HG03108 (cell line): Measurements from ENCODE around the gene KRTAP9-3.
"Not testable (repeated sequence)": the region's sequence is repeated elsewhere in the genome, so short reads cannot be mapped to it uniquely, and the experiment has no call there.

Experiments
- ATAC-seq: cut with Tn5 transposase; IDR thresholded peaks from one replicate; pipeline ENCODE4 v1.9.1; 2021; ENCODE audit warnings: moderate library complexity; ENCODE audit not compliant: unreplicated experiment

The KRTAP9-3 gene

DNA sequence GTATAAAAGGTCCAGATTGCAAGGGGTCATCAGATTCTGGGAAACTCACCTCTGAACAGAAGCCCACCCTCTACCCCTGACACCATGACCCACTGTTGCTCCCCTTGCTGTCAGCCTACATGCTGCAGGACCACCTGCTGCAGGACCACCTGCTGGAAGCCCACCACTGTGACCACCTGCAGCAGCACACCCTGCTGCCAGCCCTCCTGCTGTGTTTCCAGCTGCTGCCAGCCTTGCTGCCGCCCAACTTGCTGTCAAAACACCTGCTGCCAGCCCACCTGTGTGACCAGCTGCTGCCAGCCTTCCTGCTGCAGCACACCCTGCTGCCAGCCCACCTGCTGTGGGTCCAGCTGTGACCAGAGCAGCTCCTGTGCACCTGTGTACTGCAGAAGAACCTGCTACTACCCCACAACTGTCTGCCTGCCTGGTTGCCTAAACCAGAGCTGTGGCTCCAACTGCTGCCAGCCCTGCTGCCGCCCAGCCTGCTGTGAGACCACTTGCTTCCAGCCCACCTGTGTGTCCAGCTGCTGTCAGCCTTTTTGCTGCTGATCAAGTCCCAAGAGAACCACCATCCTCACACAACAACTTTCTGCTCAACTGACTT, 17.5 kb downstream of the KRTAP9-3 start, which contains the start of gene KRTAP9-4:
Gene KRTAP9-4, plus strand, starts transcription at position 51 of the 604 bp plus-strand sequence. Its CDS starts 34 bp downstream, at position 85.
- ATAC-seq = not testable (repeated sequence)

DNA sequence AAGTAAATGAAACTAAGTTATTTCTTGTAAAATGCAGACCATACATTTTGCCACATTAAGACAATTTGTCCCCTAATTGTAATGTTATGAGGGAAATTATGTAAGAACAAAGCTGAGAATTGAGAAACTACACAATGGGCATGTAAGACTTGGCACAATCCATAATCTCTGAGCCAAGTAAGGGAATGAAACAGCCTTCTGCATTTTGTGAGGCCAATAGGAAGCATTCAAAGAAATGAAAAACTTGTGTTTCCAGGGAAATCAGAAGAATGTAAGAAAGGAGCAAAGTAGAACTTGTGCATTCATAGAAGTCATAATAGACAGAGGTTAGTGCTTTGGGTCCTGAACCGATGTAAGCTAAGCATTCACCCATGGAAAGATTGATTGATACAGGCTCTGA, 19.0 kb downstream of the KRTAP9-3 start:
- ATAC-seq = no peak

DNA sequence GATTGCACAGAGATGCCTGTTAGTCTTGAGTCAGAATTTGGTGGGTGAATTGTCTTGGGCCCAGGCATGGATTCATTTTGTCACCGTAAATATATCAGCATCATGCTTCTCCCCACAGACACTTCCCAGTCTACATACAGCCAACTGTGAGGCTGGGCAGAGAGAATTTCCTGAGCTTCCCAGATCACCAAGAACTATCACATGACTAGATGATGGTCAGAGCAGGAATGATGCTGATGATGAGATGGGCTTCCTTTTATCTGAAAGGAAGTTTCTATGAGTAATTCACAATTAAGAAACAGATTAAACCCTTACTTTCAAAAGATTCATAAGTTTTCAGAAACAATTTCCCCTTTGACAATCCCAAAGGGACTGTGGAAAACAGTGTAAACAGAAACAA, 22.6 kb downstream of the KRTAP9-3 start:
- ATAC-seq = no peak

GRCh38 chr17:41255381-41256290, 23.4 kb downstream of the KRTAP9-3 start, which contains the start of gene KRTAP9-9:
Gene KRTAP9-9 (plus strand): TSS chr17:41255384.
- not testable (repeated sequence) for ATAC-seq

- ATAC-seq = no peak
Observed at GRCh38 chr17:41256291-41256685, 24.0 kb downstream of the KRTAP9-3 start.

- no peak for ATAC-seq
Observed at GRCh38 chr17:41258406-41258805, 26.2 kb downstream of the KRTAP9-3 start.

GRCh38 chr17:41263212-41263611, 31.0 kb downstream of the KRTAP9-3 start:
- no peak for ATAC-seq

- no peak for ATAC-seq
Observed at GRCh38 chr17:41264599-41264998, 32.4 kb downstream of the KRTAP9-3 start.

DNA sequence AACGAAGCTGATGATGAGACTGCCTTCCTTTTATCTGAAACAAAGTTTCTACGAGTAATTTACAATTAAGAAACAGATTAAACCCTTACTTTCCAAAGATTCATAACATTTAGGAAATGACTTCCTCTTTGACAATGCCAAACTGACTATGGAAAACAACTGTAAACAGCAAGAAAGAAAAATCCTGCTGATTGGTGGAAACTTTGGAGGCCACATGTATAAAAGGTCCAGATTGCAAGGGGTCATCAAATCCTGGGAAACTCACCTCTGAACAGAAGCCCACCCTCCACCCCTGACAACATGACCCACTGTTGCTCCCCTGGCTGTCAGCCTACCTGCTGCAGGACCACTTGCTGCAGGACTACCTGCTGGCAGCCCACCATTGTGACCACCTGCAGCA, 32.8 kb downstream of the KRTAP9-3 start, which contains the start of gene KRTAP9-6:
Gene KRTAP9-6, plus strand, starts transcription at position 301 of the 400 bp plus-strand sequence. Its CDS starts 0 bp downstream, at position 301.
- no peak for ATAC-seq

- no peak for ATAC-seq
Observed at GRCh38 chr17:41267711-41268110, 35.5 kb downstream of the KRTAP9-3 start.

DNA sequence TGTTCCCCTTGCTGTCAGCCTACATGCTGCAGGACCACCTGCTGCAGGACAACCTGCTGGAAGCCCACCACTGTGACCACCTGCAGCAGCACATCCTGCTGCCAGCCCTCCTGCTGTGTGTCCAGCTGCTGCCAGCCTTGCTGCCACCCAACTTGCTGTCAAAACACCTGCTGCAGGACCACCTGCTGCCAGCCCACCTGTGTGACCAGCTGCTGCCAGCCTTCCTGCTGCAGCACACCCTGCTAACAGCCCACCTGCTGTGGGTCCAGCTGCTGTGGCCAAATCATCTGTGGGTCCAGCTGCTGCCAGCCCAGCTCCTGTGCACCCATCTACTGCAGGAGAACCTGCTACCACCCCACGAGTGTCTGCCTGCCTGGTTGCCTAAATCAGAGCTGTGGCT, 39.1 kb downstream of the KRTAP9-3 start:
- not testable (repeated sequence) for ATAC-seq

DNA sequence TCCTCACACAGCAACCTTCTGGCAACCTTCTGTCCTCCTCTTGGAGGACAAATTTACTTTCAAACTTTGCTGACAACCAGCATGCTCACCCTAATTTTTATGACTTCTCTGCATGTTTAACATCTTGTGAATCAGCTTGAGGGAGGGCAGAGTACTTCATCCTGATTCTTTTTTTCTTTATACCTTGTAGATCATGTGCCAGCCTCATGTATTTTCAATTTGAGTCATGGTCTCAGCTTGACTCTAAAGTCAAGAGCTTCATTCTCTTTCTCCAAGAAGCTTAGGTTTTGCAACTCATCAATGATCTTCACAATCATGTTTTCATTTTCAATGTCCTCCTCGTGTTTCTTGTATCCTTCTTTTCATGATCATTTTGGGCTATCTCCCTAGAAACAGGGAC, 39.6 kb downstream of the KRTAP9-3 start:
- ATAC-seq = no peak

GRCh38 chr17:41275648-41276190, 43.5 kb downstream of the KRTAP9-3 start, which contains the start of gene KRTAP9-7:
Gene KRTAP9-7 (plus strand): TSS chr17:41275698. CDS start chr17:41275698, 0 bp downstream.
- ATAC-seq = not testable (repeated sequence)

GRCh38 chr17:41278176-41278955, 46.1 kb downstream of the KRTAP9-3 start:
- no peak for ATAC-seq
